ENCODE results near the gene NOL3.

GRCh38 chr16:67137605-67138004 lies 32.7 kb upstream of the NOL3 start:
- no peak for TF ChIP-seq POLR2A (IDR thresholded peaks at IDR 0.05; ENCODE audit: low read depth, low read length)
- TF ChIP-seq, protein P1, sequence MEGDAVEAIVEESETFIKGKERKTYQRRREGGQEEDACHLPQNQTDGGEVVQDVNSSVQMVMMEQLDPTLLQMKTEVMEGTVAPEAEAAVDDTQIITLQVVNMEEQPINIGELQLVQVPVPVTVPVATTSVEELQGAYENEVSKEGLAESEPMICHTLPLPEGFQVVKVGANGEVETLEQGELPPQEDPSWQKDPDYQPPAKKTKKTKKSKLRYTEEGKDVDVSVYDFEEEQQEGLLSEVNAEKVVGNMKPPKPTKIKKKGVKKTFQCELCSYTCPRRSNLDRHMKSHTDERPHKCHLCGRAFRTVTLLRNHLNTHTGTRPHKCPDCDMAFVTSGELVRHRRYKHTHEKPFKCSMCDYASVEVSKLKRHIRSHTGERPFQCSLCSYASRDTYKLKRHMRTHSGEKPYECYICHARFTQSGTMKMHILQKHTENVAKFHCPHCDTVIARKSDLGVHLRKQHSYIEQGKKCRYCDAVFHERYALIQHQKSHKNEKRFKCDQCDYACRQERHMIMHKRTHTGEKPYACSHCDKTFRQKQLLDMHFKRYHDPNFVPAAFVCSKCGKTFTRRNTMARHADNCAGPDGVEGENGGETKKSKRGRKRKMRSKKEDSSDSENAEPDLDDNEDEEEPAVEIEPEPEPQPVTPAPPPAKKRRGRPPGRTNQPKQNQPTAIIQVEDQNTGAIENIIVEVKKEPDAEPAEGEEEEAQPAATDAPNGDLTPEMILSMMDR (conservative IDR thresholded peaks at IDR 0.05; ENCODE audit: low read depth, low read length), result no peak
- TF ChIP-seq RAD21 (IDR thresholded peaks at IDR 0.05; ENCODE audit: low read length), result no peak
- no peak for TF ChIP-seq MAFK (IDR thresholded peaks at IDR 0.05; ENCODE audit: low read depth, low read length)
- no peak for TF ChIP-seq SMC3 (IDR thresholded peaks at IDR 0.05; ENCODE audit: low read depth, low read length)
- no peak for TF ChIP-seq NFE2L2 (IDR thresholded peaks at IDR 0.05; ENCODE audit: low read depth, low read length)
- no peak for TF ChIP-seq MXI1 (IDR thresholded peaks at IDR 0.05; ENCODE audit: borderline replicate concordance, low read depth, low read length)
- TF ChIP-seq CHD1 (IDR thresholded peaks at IDR 0.05; ENCODE audit: low read depth, low read length), result no peak
- TF ChIP-seq FOS (IDR thresholded peaks at IDR 0.05; ENCODE audit: low read depth, low read length), result no peak
- TF ChIP-seq BHLHE40 (IDR thresholded peaks at IDR 0.05; ENCODE audit: low read depth, low read length), result no peak
- TF ChIP-seq CEBPB (IDR thresholded peaks at IDR 0.05; ENCODE audit: low read depth, low read length), result no peak
- TF ChIP-seq MAZ (IDR thresholded peaks at IDR 0.05; ENCODE audit: borderline replicate concordance, low read depth, low read length), result no peak
